H1 (cell line): ENCODE results near the gene PRMT1. TPM values are rescaled to one million over a fixed set of nuclear protein-coding genes. Genes with fewer than 3 reads are reported as not detected.

ENCODE experiments used
- CTCF ChIA-PET: fragments of 300-600 bp; sonication (Branson Sonifier 250); formaldehyde crosslinking; loops from one replicate; lab custom pipeline; 2021; ENCODE audit not compliant: partially characterized antibody; lab: Charles Lee
- POLR2A ChIA-PET: fragments of 300-600 bp; sonication (Branson Sonifier 250); formaldehyde crosslinking; loops from one replicate; lab custom pipeline; 2021; ENCODE audit warnings: inconsistent platforms; ENCODE audit not compliant: partially characterized antibody; lab: Charles Lee
- DNase-seq, 2 experiments: peaks; one replicate each; pipeline versions ENCODE4 v3.0.0 to v3.0.0-alpha.2; 2010 to 2022; ENCODE audit warnings: low spot score in 2 of 2, low read depth in 1 of 2, mixed read lengths in 1 of 2
- FAIRE-seq: peaks from 2 replicates; lab custom pipeline; 2011; peaks lifted over from hg19 to GRCh38; lab: Jason Lieb, UNC
- H2AFZ ChIP-seq: 2 replicates; pipeline ENCODE4 v1.8.1; 2012; ENCODE audit warnings: low read length, inconsistent platforms
- H2AK5ac ChIP-seq: 2 replicates; pipeline ENCODE4 v1.6.1; 2013; ENCODE audit warnings: low read depth, low read length
- H2BK120ac ChIP-seq: replicated peaks from 2 replicates; pipeline ENCODE3; 2013; ENCODE audit warnings: low read depth, low read length, inconsistent platforms
- H2BK12ac ChIP-seq: 2 replicates; pipeline ENCODE4 v1.6.1; 2013; ENCODE audit warnings: low read depth, low read length
- H2BK15ac ChIP-seq: 2 replicates; pipeline ENCODE4 v1.6.1; 2013; ENCODE audit warnings: low read length
- H2BK20ac ChIP-seq: 2 replicates; pipeline ENCODE4 v1.6.1; 2013; ENCODE audit warnings: low read length
- H2BK5ac ChIP-seq: 2 replicates; pipeline ENCODE4 v1.6.1; 2013; ENCODE audit warnings: low read depth, low read length
- H3K14ac ChIP-seq: 2 replicates; pipeline ENCODE4 v1.6.1; 2013; ENCODE audit warnings: inconsistent platforms; ENCODE audit not compliant: insufficient read length
- H3K18ac ChIP-seq: 2 replicates; pipeline ENCODE4 v1.6.1; 2013; ENCODE audit warnings: low read length; ENCODE audit errors: extremely low read depth
- H3K23ac ChIP-seq: 2 replicates; pipeline ENCODE4 v1.6.1; 2013; ENCODE audit warnings: inconsistent platforms; ENCODE audit not compliant: insufficient read length
- H3K23me2 ChIP-seq: 2 replicates; pipeline ENCODE4 v1.6.1; 2013; ENCODE audit warnings: low read depth, low read length
- H3K27ac ChIP-seq: 2 replicates; pipeline ENCODE4 v1.6.1; 2011; ENCODE audit warnings: low read depth, low read length, inconsistent platforms
- H3K27me3 ChIP-seq, 4 experiments: replicated peaks in 1 of 4; 1 replicate in 1 of 4; 2 replicates in 3 of 4; pipeline versions ENCODE4 v1.6.1 to v1.8.1; 2011 to 2013; ENCODE audit warnings: low read length in 3 of 4, mild to moderate bottlenecking in 3 of 4, inconsistent platforms in 2 of 4, mixed read lengths in 2 of 4, moderate library complexity in 1 of 4; ENCODE audit not compliant: control insufficient read depth in 3 of 4, insufficient read depth in 3 of 4; ENCODE audit errors: extremely low read depth in 1 of 4
- H3K36me3 ChIP-seq, 4 experiments: 2 replicates each; pipeline versions ENCODE4 v1.6.1 to v1.8.1; 2011 to 2013; ENCODE audit warnings: mild to moderate bottlenecking in 4 of 4, low read length in 3 of 4, moderate library complexity in 2 of 4, control low read depth in 1 of 4, inconsistent platforms in 1 of 4; ENCODE audit not compliant: insufficient read depth in 4 of 4, control insufficient read depth in 2 of 4
- H3K4ac ChIP-seq: replicated peaks from 2 replicates; pipeline ENCODE3; 2013; ENCODE audit warnings: low read length, low read depth, mixed read lengths, inconsistent platforms; ENCODE audit not compliant: insufficient read length
- H3K4me1 ChIP-seq, 4 experiments: replicated peaks in 1 of 4; 1 replicate in 1 of 4; 2 replicates in 3 of 4; pipeline versions ENCODE4 v1.6.1 to v1.8.1; 2011 to 2013; ENCODE audit warnings: low read length in 3 of 4, inconsistent platforms in 2 of 4, mixed read lengths in 1 of 4; ENCODE audit not compliant: insufficient read depth in 4 of 4, control insufficient read depth in 3 of 4
- H3K4me2 ChIP-seq, 2 experiments: 2 replicates each; pipeline versions ENCODE4 v1.6.1 to v1.8.1; 2011 to 2013; ENCODE audit warnings: low read depth in 2 of 2, low read length in 2 of 2, control low read depth in 1 of 2, inconsistent platforms in 1 of 2, mild to moderate bottlenecking in 1 of 2; ENCODE audit not compliant: insufficient read depth in 1 of 2
- H3K4me3 ChIP-seq, 4 experiments: fragments of 200-600, 300-600 bp in 1 of 4; sonication (generic), shearing (Covaris generic), sonication (Bioruptor Twin) in 1 of 4; 2 replicates each; pipeline versions ENCODE4 v1.5.1 to v1.8.1; 2011 to 2016; ENCODE audit warnings: low read length in 4 of 4, low read depth in 3 of 4, control low read depth in 2 of 4, inconsistent platforms in 2 of 4, mild to moderate bottlenecking in 2 of 4, mixed read lengths in 1 of 4, moderate library complexity in 1 of 4; ENCODE audit not compliant: insufficient read depth in 2 of 4; ENCODE audit errors: extremely low read depth in 1 of 4
- H3K56ac ChIP-seq: replicated peaks from 2 replicates; pipeline ENCODE3; 2013; ENCODE audit warnings: low read depth, mild to moderate bottlenecking, mixed read lengths, low read length, inconsistent platforms; ENCODE audit not compliant: insufficient read length
- H3K79me1 ChIP-seq: 2 replicates; pipeline ENCODE4 v1.6.1; 2013; ENCODE audit warnings: low read depth, low read length, control low read depth
- H3K79me2 ChIP-seq, 2 experiments: 2 replicates each; pipeline versions ENCODE4 v1.6.1 to v1.8.1; 2012 to 2013; ENCODE audit warnings: low read length in 2 of 2, mild to moderate bottlenecking in 2 of 2, inconsistent platforms in 1 of 2; ENCODE audit not compliant: insufficient read depth in 2 of 2, control insufficient read depth in 1 of 2
- H3K9ac ChIP-seq, 4 experiments: replicated peaks in 1 of 4; 1 replicate in 1 of 4; 2 replicates in 3 of 4; pipeline versions ENCODE4 v1.6.1 to v1.8.1; 2011 to 2013; ENCODE audit warnings: low read depth in 3 of 4, low read length in 3 of 4, control low read depth in 2 of 4, mild to moderate bottlenecking in 2 of 4, moderate library complexity in 2 of 4, inconsistent platforms in 1 of 4; ENCODE audit errors: extremely low read depth in 1 of 4
- H3K9me3 ChIP-seq, 2 experiments: 2 replicates each; pipeline versions ENCODE4 v1.6.1 to v1.8.1; 2012 to 2013; ENCODE audit warnings: mild to moderate bottlenecking in 2 of 2, moderate library complexity in 2 of 2, control low read depth in 1 of 2, inconsistent platforms in 1 of 2, low read depth in 1 of 2, low read length in 1 of 2, mixed read lengths in 1 of 2; ENCODE audit not compliant: insufficient read depth in 2 of 2
- H4K20me1 ChIP-seq, 2 experiments: replicated peaks in 1 of 2; 2 replicates each; pipeline versions ENCODE3 to v1.8.1; 2011 to 2013; ENCODE audit warnings: inconsistent platforms in 2 of 2, low read length in 2 of 2, mild to moderate bottlenecking in 1 of 2; ENCODE audit not compliant: insufficient read depth in 2 of 2, control insufficient read depth in 1 of 2
- H4K5ac ChIP-seq: 2 replicates; pipeline ENCODE4 v1.6.1; 2013; ENCODE audit warnings: low read length, low read depth, mixed read lengths, inconsistent platforms; ENCODE audit not compliant: insufficient read length
- H4K8ac ChIP-seq: 2 replicates; pipeline ENCODE4 v1.8.0; 2013; ENCODE audit warnings: mild to moderate bottlenecking, moderate library complexity, low read length, inconsistent platforms; ENCODE audit not compliant: insufficient read depth; ENCODE audit errors: extremely low read depth
- H4K91ac ChIP-seq: replicated peaks from 2 replicates; pipeline ENCODE3; 2013; ENCODE audit warnings: low read length, mixed read lengths, inconsistent platforms; ENCODE audit not compliant: insufficient read length
- BRCA1 ChIP-seq: IDR thresholded peaks from 2 replicates; pipeline ENCODE4 v1.6.1; 2012; ENCODE audit warnings: low read depth, low read length, improper control_type of control experiment
- CBX8 ChIP-seq: fragments of 300-800, 300-1000 bp; sonication (generic); IDR thresholded peaks from 2 replicates; pipeline ENCODE4 v1.7.1; 2016; ENCODE audit warnings: low read depth, low read length, borderline replicate concordance
- JUND ChIP-seq: IDR thresholded peaks from 2 replicates; pipeline ENCODE4 v1.6.1; 2011; ENCODE audit warnings: mild to moderate bottlenecking, improper control_type of control experiment, low read length
- KDM5A ChIP-seq: fragments of 200-600 bp; IDR thresholded peaks from 2 replicates; pipeline ENCODE4 v1.7.1; 2012; ENCODE audit warnings: mild to moderate bottlenecking, low read length, inconsistent platforms, mixed read lengths
- MAFK ChIP-seq: IDR thresholded peaks from 2 replicates; pipeline ENCODE4 v1.6.1; 2012; ENCODE audit warnings: low read depth, mild to moderate bottlenecking, improper control_type of control experiment, low read length
- POU5F1 ChIP-seq: IDR thresholded peaks from 2 replicates; pipeline ENCODE4 v1.6.1; 2011; ENCODE audit warnings: low read depth, mild to moderate bottlenecking, low read length, moderate library complexity
- RXRA ChIP-seq: IDR thresholded peaks from 2 replicates; pipeline ENCODE4 v1.6.1; 2011; ENCODE audit warnings: low read depth, mild to moderate bottlenecking, low read length, moderate library complexity; ENCODE audit not compliant: insufficient read depth
- SP1 ChIP-seq: IDR thresholded peaks from 2 replicates; pipeline ENCODE4 v1.6.1; 2011; ENCODE audit warnings: low read depth, low read length
- SRF ChIP-seq: IDR thresholded peaks from 2 replicates; pipeline ENCODE4 v1.6.1; 2011; ENCODE audit warnings: mild to moderate bottlenecking, low read depth, low read length, moderate library complexity
- SUZ12 ChIP-seq: fragments of 200-600 bp; sonication (generic); IDR thresholded peaks from 2 replicates; pipeline ENCODE4 v1.6.1; 2012; ENCODE audit warnings: mild to moderate bottlenecking, inconsistent platforms, low read length, moderate library complexity, mixed read lengths
- TAF1 ChIP-seq: IDR thresholded peaks from 2 replicates; pipeline ENCODE4 v1.6.1; 2011; ENCODE audit warnings: mild to moderate bottlenecking, low read depth, low read length
- TCF12 ChIP-seq: IDR thresholded peaks from 2 replicates; pipeline ENCODE4 v1.6.1; 2011; ENCODE audit warnings: low read depth, mild to moderate bottlenecking, low read length
- WGBS, 2 experiments: shearing (Covaris generic) in 1 of 2; methylation state at CpG; one replicate each; pipeline versions ENCODE4 v1.1.6 to v1.1.7; 2013 to 2015; ENCODE audit warnings: low lambda C conversion rate in 2 of 2, mixed read lengths in 2 of 2, inconsistent platforms in 1 of 2, low coverage in 1 of 2, missing lambda C conversion rate in 1 of 2; ENCODE audit not compliant: insufficient replicate concordance in 2 of 2, insufficient coverage in 1 of 2, insufficient read length in 1 of 2; ENCODE audit errors: extremely low coverage in 1 of 2, missing lambda C conversion rate in 1 of 2; 5-methylcytosine and 5-hydroxymethylcytosine counted together
- polyA plus RNA-seq, 7 experiments: library from polyadenylated mRNA; depleted of rRNA in 3 of 7; stranded (reverse) in 5 of 7; unstranded in 2 of 7; fragments of >200 nt in 5 of 7; fragments of 200-250 nt in 2 of 7; gene quantifications; 1 replicate in 5 of 7; 2 replicates in 1 of 7; 4 replicates in 1 of 7; pipeline versions ENCODE4 v1.2.1 to v1.2.3, GENCODE V29; 2011 to 2013; ENCODE audit warnings: missing spikeins in 2 of 7, mixed read lengths in 2 of 7
- total RNA-seq: library from RNA; stranded (reverse); fragmentation: NEBNext Ultra II Directional; extraction: Animal tissue kit (Norgen Biotek cat#: 25700); gene quantifications from 2 replicates; pipeline ENCODE4 v1.2.1, GENCODE V29; 2021

Gene PRMT1
- total and polyA plus RNA-seq, 2 of the 8 experiments (the other 6 are each of a cell fraction or from before 2014, with no cell fraction given) = 561 to 1,215 TPM

DNA sequence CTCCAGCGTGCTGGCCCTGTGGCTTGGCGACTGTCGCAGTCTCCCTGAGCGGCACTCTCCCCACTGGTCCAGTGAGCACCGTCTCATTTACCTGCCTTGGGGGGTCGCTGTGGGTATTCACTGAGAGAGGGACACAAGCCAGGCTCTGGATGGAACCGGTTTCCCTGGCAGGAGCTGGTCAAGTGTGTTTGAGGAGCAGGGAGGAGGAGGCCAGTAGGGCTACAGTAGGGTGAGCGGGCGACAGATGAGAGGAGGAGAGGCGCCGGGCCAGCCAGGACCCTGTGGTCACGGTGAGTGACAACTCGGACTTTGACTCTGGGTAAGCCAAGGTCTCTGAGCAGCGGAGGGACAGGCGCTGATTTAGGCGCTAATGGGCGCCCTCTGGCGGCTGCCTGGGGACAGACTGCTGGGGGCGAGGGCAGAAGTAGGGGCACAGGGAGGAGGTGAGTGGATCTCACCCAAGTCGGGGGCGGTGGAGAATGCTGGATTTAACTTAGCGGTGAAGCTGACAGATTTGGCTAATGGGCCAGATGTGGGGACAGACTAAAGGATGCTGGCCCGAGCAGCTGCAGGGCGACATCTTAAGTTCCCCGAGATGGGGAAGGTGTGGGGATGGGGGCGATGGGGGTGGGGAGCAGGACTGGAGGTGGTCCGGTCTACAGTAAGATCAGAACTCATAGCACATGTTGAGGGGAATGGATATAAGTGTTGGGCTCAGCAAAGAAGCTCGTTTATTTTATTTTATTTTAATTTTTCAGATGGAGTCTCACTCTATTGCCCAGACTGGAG is 4.7 kb upstream of the PRMT1 start:
- Histone ChIP-seq H3K4me3 (peak overlapping the region in 2 of 4 experiments; percentile 26 to 51; a peak in 2 of 8 replicates), H3K9me3 (no peaks in the 10 kb centered on the region), H3K23me2 (no peaks in the 10 kb centered on the region; the same call in 1 of the 2 replicates), H2AFZ (peak overlapping the region; percentile 70; the same call in 1 of the 2 replicates), H3K4me2 (peak overlapping the region; percentile 12 to 70), H3K79me2 (peaks cover 4 to 7% of the 10 kb centered on the region in 2 experiments; a peak in 1 of 4 replicates), H4K8ac (peak overlapping the region; percentile 78; the same call in 1 of the 2 replicates), H2BK120ac (no peak overlapping the region), H3K36me3 (peaks cover 2 to 21% (median 9%) of the 10 kb centered on the region in 4 experiments; a peak in 7 of 8 replicates), H2BK5ac (peak overlapping the region; percentile 41), H4K20me1 (peaks cover 0 to 3% of the 10 kb centered on the region in 2 experiments), H3K18ac (no peak overlapping the region), H3K56ac (no peak overlapping the region), H4K91ac (peak overlapping the region; percentile 58), H2BK12ac (no peak overlapping the region), H2BK20ac (no peak overlapping the region), H3K14ac (no peak overlapping the region), H2BK15ac (no peak overlapping the region), H3K4me1 (peaks cover 0 to 6% (median 2%) of the 10 kb centered on the region in 4 experiments; a peak in 4 of 7 replicates), H3K4ac (no peak overlapping the region), H3K27me3 (no peaks in the 10 kb centered on the region), H3K79me1 (no peaks in the 10 kb centered on the region; the same call in 1 of the 2 replicates), H3K23ac (no peak overlapping the region), H3K9ac (peak overlapping the region in 2 of 4 experiments; percentile 51 to 53; a peak in 4 of 7 replicates), H3K27ac (peak overlapping the region; percentile 46; the same call in 1 of the 2 replicates), H4K5ac (no peak overlapping the region), H2AK5ac (no peak overlapping the region)
- DNase-seq (peak; percentile 74 to 95), FAIRE-seq (no peak)
- ChIA-PET POLR2A (interaction anchor here (0.6 to 14.5 kb wide), 13 partner anchors 9 to 176 kb away, joined by 3 to 275 read pairs (median 4); partner anchors contain the start of genes ADM5, BCL2L12, CPT1C and IRF3), CTCF (interaction anchor here (0.7 to 7.4 kb wide), 23 partner anchors 8 to 905 kb away, joined by 3 to 39 read pairs (median 5); partner anchors contain the start of genes CPT1C, RCN3, RRAS and SCAF1)
- WGBS, 2 experiments = 17% methylated on average over 24 of the region's 28 CpGs; no CpG with 5 or more reads in 1 of the 2 experiments
- TF ChIP-seq MAFK (no peak), SP1 (no peak), BRCA1 (no peak), POU5F1 (no peak), SUZ12 (no peak), TAF1 (peak; percentile 52; the same call in 1 of the 2 replicates), KDM5A (no peak), JUND (no peak), TCF12 (no peak), RXRA (0 out of 2 replicates have a peak, but pooled peaks have one; percentile 1), CBX8 (no peak), SRF (no peak)
